IPS-15b (cell line): Measurements from ENCODE around the gene PCMTD2.
"Not testable (repeated sequence)": the region's sequence is repeated elsewhere in the genome, so short reads cannot be mapped to it uniquely, and the experiment has no call there.

Source experiments
- H3K27me3 ChIP-seq: one replicate; pipeline ENCODE4 v1.6.1; 2013; ENCODE audit warnings: low read length; ENCODE audit not compliant: control insufficient read depth, insufficient read depth
- H3K36me3 ChIP-seq: one replicate; pipeline ENCODE4 v1.6.1; 2013; ENCODE audit warnings: low read length; ENCODE audit not compliant: control insufficient read depth, insufficient read depth
- H3K4me1 ChIP-seq: one replicate; pipeline ENCODE4 v1.6.1; 2013; ENCODE audit warnings: mild to moderate bottlenecking, low read length; ENCODE audit not compliant: control insufficient read depth, insufficient read depth
- H3K4me3 ChIP-seq: one replicate; pipeline ENCODE4 v1.5.1; 2013; ENCODE audit warnings: low read depth, low read length
- H3K9ac ChIP-seq: one replicate; pipeline ENCODE4 v1.6.1; 2013; ENCODE audit warnings: low read depth, mild to moderate bottlenecking, low read length
- H3K9me3 ChIP-seq: one replicate; pipeline ENCODE4 v1.6.1; 2013; ENCODE audit warnings: mild to moderate bottlenecking, low read length; ENCODE audit not compliant: control insufficient read depth, insufficient read depth

The PCMTD2 gene

GRCh38 chr20:64271636-64272035 lies 16.1 kb downstream of the PCMTD2 start:
- no peaks in the 10 kb centered on the region for H3K27me3 ChIP-seq

GRCh38 chr20:64273109-64273508 lies 17.6 kb downstream of the PCMTD2 start:
- no peaks in the 10 kb centered on the region for H3K9me3 ChIP-seq
- peaks cover 12% of the 10 kb centered on the region for H3K36me3 ChIP-seq
- no peaks in the 10 kb centered on the region for H3K27me3 ChIP-seq
- H3K4me1 ChIP-seq, result no peaks in the 10 kb centered on the region
- H3K4me3 ChIP-seq, result no peak overlapping the region
- H3K9ac ChIP-seq, result no peak overlapping the region

More at GRCh38 chr20:64271636-64272035, 16.1 kb downstream of the PCMTD2 start:
- H3K36me3 ChIP-seq, result peaks cover 12% of the 10 kb centered on the region
- no peaks in the 10 kb centered on the region for H3K9me3 ChIP-seq
- no peak overlapping the region for H3K4me3 ChIP-seq
- H3K9ac ChIP-seq, result no peak overlapping the region
- H3K4me1 ChIP-seq, result peaks cover 4% of the 10 kb centered on the region

GRCh38 chr20:64276817-64277216 lies 21.3 kb downstream of the PCMTD2 start:
- Histone ChIP-seq H3K9ac (no peak overlapping the region), H3K9me3 (no peaks in the 10 kb centered on the region), H3K4me3 (no peak overlapping the region), H3K36me3 (peaks cover 6% of the 10 kb centered on the region), H3K27me3 (no peaks in the 10 kb centered on the region), H3K4me1 (no peaks in the 10 kb centered on the region)

GRCh38 chr20:64277571-64278316 lies 22.2 kb downstream of the PCMTD2 start:
- Histone ChIP-seq H3K27me3 (no peaks in the 10 kb centered on the region), H3K9ac (no peak overlapping the region), H3K4me3 (no peak overlapping the region), H3K4me1 (no peaks in the 10 kb centered on the region), H3K9me3 (no peaks in the 10 kb centered on the region), H3K36me3 (peaks cover 2% of the 10 kb centered on the region)

GRCh38 chr20:64278317-64278681 lies 22.8 kb downstream of the PCMTD2 start:
- H3K4me3 ChIP-seq, result no peak overlapping the region
- H3K27me3 ChIP-seq, result no peaks in the 10 kb centered on the region
- H3K36me3 ChIP-seq, result peaks cover 2% of the 10 kb centered on the region
- peaks cover 1% of the 10 kb centered on the region for H3K9me3 ChIP-seq
- H3K4me1 ChIP-seq, result no peaks in the 10 kb centered on the region
- H3K9ac ChIP-seq, result no peak overlapping the region

- Histone ChIP-seq H3K27me3 (no peaks in the 10 kb centered on the region), H3K36me3 (no peaks in the 10 kb centered on the region), H3K4me1 (no peaks in the 10 kb centered on the region), H3K9ac (no peak overlapping the region), H3K4me3 (no peak overlapping the region), H3K9me3 (peaks cover 13% of the 10 kb centered on the region)
These were observed 24.4 kb downstream of the PCMTD2 start for GRCh38 chr20:64279826-64280459.

- Histone ChIP-seq H3K9ac (no peak overlapping the region), H3K36me3 (no peaks in the 10 kb centered on the region), H3K4me1 (no peaks in the 10 kb centered on the region), H3K9me3 (peaks cover 15% of the 10 kb centered on the region), H3K4me3 (no peak overlapping the region), H3K27me3 (no peaks in the 10 kb centered on the region)
These were observed 24.9 kb downstream of the PCMTD2 start for GRCh38 chr20:64280460-64280843.

GRCh38 chr20:64283646-64284045 lies 28.1 kb downstream of the PCMTD2 start:
- no peak overlapping the region for H3K9ac ChIP-seq
- no peak overlapping the region for H3K4me3 ChIP-seq
- no peaks in the 10 kb centered on the region for H3K4me1 ChIP-seq
- H3K27me3 ChIP-seq, result no peaks in the 10 kb centered on the region
- peaks cover 15% of the 10 kb centered on the region for H3K9me3 ChIP-seq
- no peaks in the 10 kb centered on the region for H3K36me3 ChIP-seq

GRCh38 chr20:64285579-64286446 lies 30.3 kb downstream of the PCMTD2 start:
- H3K4me1 ChIP-seq, H3K9ac ChIP-seq, H3K27me3 ChIP-seq, H3K4me3 ChIP-seq, H3K36me3 ChIP-seq: not testable (repeated sequence)
- H3K9me3 ChIP-seq, result peaks cover 15% of the 10 kb centered on the region

GRCh38 chr20:64286447-64287263 lies 31.1 kb downstream of the PCMTD2 start:
- H3K9ac ChIP-seq, H3K27me3 ChIP-seq, H3K4me1 ChIP-seq, H3K4me3 ChIP-seq, H3K36me3 ChIP-seq: not testable (repeated sequence)
- peaks cover 15% of the 10 kb centered on the region for H3K9me3 ChIP-seq

GRCh38 chr20:64287264-64287590 lies 31.7 kb downstream of the PCMTD2 start:
- H3K4me1 ChIP-seq, H3K36me3 ChIP-seq, H3K9ac ChIP-seq, H3K4me3 ChIP-seq, H3K27me3 ChIP-seq: not testable (repeated sequence)
- peaks cover 15% of the 10 kb centered on the region for H3K9me3 ChIP-seq
